ENCODE results near the gene GSTM1.

DNA sequence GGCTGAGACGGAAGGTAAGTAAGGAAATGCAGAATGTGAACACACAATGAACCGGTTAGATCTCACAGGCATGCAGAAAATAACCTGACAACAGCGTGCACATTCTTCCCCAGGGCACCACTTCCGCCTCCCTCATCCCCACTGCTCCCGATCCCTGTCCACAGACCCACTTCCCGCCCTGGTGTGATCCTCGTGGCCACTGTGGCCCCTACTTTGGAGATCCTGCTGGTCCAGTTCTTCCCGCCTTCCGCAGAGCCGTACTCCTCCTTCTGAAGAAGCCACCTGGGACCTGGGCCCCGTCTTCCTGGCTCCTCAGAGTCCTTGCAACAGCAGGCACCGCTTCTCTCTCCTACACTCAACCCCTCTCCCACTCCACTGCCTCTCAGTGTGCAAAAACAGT lies 33.1 kb upstream of the GSTM1 start:
- TF ChIP-seq CTCF (conservative IDR thresholded peaks at IDR 0.05 in 1 of 2, IDR thresholded peaks at IDR 0.05 in 1 of 2; ENCODE audit: low read depth in 1 of 2, low read length in 2 of 2) (no peak), EZH2 (IDR thresholded peaks at IDR 0.05; ENCODE audit: low read length, missing control alignments) (no peak)

All from fibroblast of lung (primary cell).